HG02588 (cell line): ENCODE results near the gene CEACAM16.

ENCODE experiments used
- ATAC-seq: cut with Tn5 transposase; IDR thresholded peaks from one replicate; pipeline ENCODE4 v1.9.1; 2021; ENCODE audit warnings: mild to moderate bottlenecking, moderate library complexity; ENCODE audit not compliant: unreplicated experiment

Gene CEACAM16

GRCh38 chr19:44723299-44723951, 24.5 kb downstream of the CEACAM16 start:
- ATAC-seq = no peak

GRCh38 chr19:44723952-44724319, 25.0 kb downstream of the CEACAM16 start:
- ATAC-seq = no peak

GRCh38 chr19:44725251-44725650, 26.3 kb downstream of the CEACAM16 start:
- no peak for ATAC-seq

- ATAC-seq = no peak
Measured at GRCh38 chr19:44725684-44726083, 26.7 kb downstream of the CEACAM16 start.

- ATAC-seq = no peak
Measured at GRCh38 chr19:44726465-44726864, 27.5 kb downstream of the CEACAM16 start.

GRCh38 chr19:44728178-44728577, 29.2 kb downstream of the CEACAM16 start:
- ATAC-seq = no peak

- no peak for ATAC-seq
Measured at GRCh38 chr19:44729516-44730033, 30.6 kb downstream of the CEACAM16 start.

GRCh38 chr19:44731081-44731480, 32.1 kb downstream of the CEACAM16 start:
- ATAC-seq = no peak

GRCh38 chr19:44731622-44732021, 32.7 kb downstream of the CEACAM16 start:
- ATAC-seq = no peak

- ATAC-seq = no peak
Measured at GRCh38 chr19:44732235-44733014, 33.5 kb downstream of the CEACAM16 start.

- ATAC-seq = no peak
Measured at GRCh38 chr19:44734357-44734756, 35.4 kb downstream of the CEACAM16 start.

- ATAC-seq = no peak
Measured at GRCh38 chr19:44735011-44735410, 36.1 kb downstream of the CEACAM16 start.

GRCh38 chr19:44737238-44738071, 38.5 kb downstream of the CEACAM16 start:
- no peak for ATAC-seq

GRCh38 chr19:44738136-44738535, 39.2 kb downstream of the CEACAM16 start:
- no peak for ATAC-seq

- ATAC-seq = no peak
Measured at GRCh38 chr19:44738603-44739558, 39.9 kb downstream of the CEACAM16 start.

- ATAC-seq = no peak
Measured at GRCh38 chr19:44740351-44740824, 41.4 kb downstream of the CEACAM16 start.

GRCh38 chr19:44741258-44741731, 42.3 kb downstream of the CEACAM16 start:
- ATAC-seq = no peak

- ATAC-seq = no peak
Measured at GRCh38 chr19:44741841-44742329, 42.9 kb downstream of the CEACAM16 start.

GRCh38 chr19:44742330-44743061, 43.5 kb downstream of the CEACAM16 start:
- ATAC-seq = no peak
